DND-41 (cell line): ENCODE measurements around the gene ADAM15.

Source experiments
- ATAC-seq: fragments of 200-7000 bp; cut with Tn5 transposase; 3 replicates; pipeline ENCODE4 v1.9.1; 2021; ENCODE audit warnings: low read depth; ENCODE audit not compliant: insufficient read depth
- DNase-seq: peaks from one replicate; pipeline ENCODE4 v3.0.0-alpha.2; 2020
- H2AFZ ChIP-seq: 2 replicates; pipeline ENCODE4 v1.6.0; 2012; ENCODE audit warnings: low read depth, low read length
- H3K27ac ChIP-seq: 2 replicates; pipeline ENCODE4 v1.5.1; 2012; ENCODE audit warnings: low read length, inconsistent platforms
- H3K27me3 ChIP-seq: fragments of 200-600 bp; sonication (generic); 2 replicates; pipeline ENCODE4 v1.6.0; 2012; ENCODE audit warnings: low read length, mild to moderate bottlenecking, inconsistent platforms; ENCODE audit not compliant: insufficient read depth, poor library complexity
- H3K36me3 ChIP-seq: 2 replicates; pipeline ENCODE4 v1.5.1; 2012; ENCODE audit warnings: low read length, inconsistent platforms; ENCODE audit not compliant: insufficient read depth
- H3K4me1 ChIP-seq: 2 replicates; pipeline ENCODE4 v1.5.1; 2012; ENCODE audit warnings: mild to moderate bottlenecking, low read length; ENCODE audit not compliant: insufficient read depth
- H3K4me2 ChIP-seq: 2 replicates; pipeline ENCODE4 v1.6.0; 2012; ENCODE audit warnings: mild to moderate bottlenecking, moderate library complexity, low read length, inconsistent platforms; ENCODE audit not compliant: insufficient read depth
- H3K4me3 ChIP-seq, 2 experiments: fragments of 200-600 bp in 1 of 2; shearing (Covaris generic) in 1 of 2; 2 replicates each; pipeline ENCODE4 v1.5.1; 2012 to 2016; ENCODE audit warnings: inconsistent platforms in 2 of 2, low read length in 2 of 2, mild to moderate bottlenecking in 2 of 2, low read depth in 1 of 2, moderate library complexity in 1 of 2
- H3K79me2 ChIP-seq: 2 replicates; pipeline ENCODE4 v1.6.0; 2012; ENCODE audit warnings: low read length, inconsistent platforms; ENCODE audit not compliant: insufficient read depth
- H3K9ac ChIP-seq: 2 replicates; pipeline ENCODE4 v1.6.0; 2012; ENCODE audit warnings: low read depth, mild to moderate bottlenecking, inconsistent platforms, low read length, moderate library complexity
- H3K9me3 ChIP-seq: 2 replicates; pipeline ENCODE4 v1.5.1; 2012; ENCODE audit warnings: low read length, moderate library complexity, mild to moderate bottlenecking, inconsistent platforms; ENCODE audit not compliant: insufficient read depth, severe bottlenecking
- H4K20me1 ChIP-seq: 2 replicates; pipeline ENCODE4 v1.6.0; 2012; ENCODE audit warnings: low read length; ENCODE audit not compliant: insufficient read depth
- CTCF ChIP-seq: IDR thresholded peaks from 2 replicates; pipeline ENCODE4 v1.5.1; 2012; ENCODE audit warnings: borderline replicate concordance, low read length, moderate library complexity, mild to moderate bottlenecking; ENCODE audit not compliant: poor library complexity, severe bottlenecking; ENCODE audit errors: extremely low read depth
- EZH2 ChIP-seq: IDR thresholded peaks from 3 replicates; pipeline ENCODE4 v1.6.1; 2012; ENCODE audit warnings: borderline replicate concordance, low read depth, mild to moderate bottlenecking, moderate library complexity, low read length, inconsistent platforms; ENCODE audit not compliant: severe bottlenecking

The ADAM15 gene

GRCh38 chr1:155072531-155073289 lies 21.6 kb downstream of the ADAM15 start:
- peaks cover 8% of the 10 kb centered on the region; the same call in 1 of the 2 replicates for H3K36me3 ChIP-seq
- peaks cover 13% of the 10 kb centered on the region for H3K27me3 ChIP-seq
- H3K27ac ChIP-seq: no peak overlapping the region
- H3K4me2 ChIP-seq: no peak overlapping the region
- H2AFZ ChIP-seq: no peak overlapping the region
- ATAC-seq (no peak), DNase-seq (no peak)
- no peaks in the 10 kb centered on the region for H3K9me3 ChIP-seq
- H3K4me3 ChIP-seq: no peak overlapping the region
- TF ChIP-seq CTCF: no peak
- no peak for TF ChIP-seq EZH2
- H3K9ac ChIP-seq: no peak overlapping the region
- peaks cover 6% of the 10 kb centered on the region; the same call in 1 of the 2 replicates for H4K20me1 ChIP-seq
- H3K79me2 ChIP-seq: no peaks in the 10 kb centered on the region
- H3K4me1 ChIP-seq: no peaks in the 10 kb centered on the region

- Histone ChIP-seq H3K4me3 (no peak overlapping the region), H3K27me3 (peaks cover 22% of the 10 kb centered on the region), H3K4me1 (peaks cover 4% of the 10 kb centered on the region), H2AFZ (no peak overlapping the region), H3K36me3 (peaks cover 8% of the 10 kb centered on the region; the same call in 1 of the 2 replicates), H3K9ac (no peak overlapping the region), H3K4me2 (no peak overlapping the region), H3K9me3 (no peaks in the 10 kb centered on the region), H4K20me1 (peaks cover 10% of the 10 kb centered on the region), H3K79me2 (no peaks in the 10 kb centered on the region), H3K27ac (no peak overlapping the region)
- peak; percentile 52 for ATAC-seq
- peak; percentile 30 for DNase-seq
- TF ChIP-seq EZH2 (no peak), CTCF (no peak)
Observed at GRCh38 chr1:155073377-155074242, 22.5 kb downstream of the ADAM15 start.

- H3K27ac ChIP-seq: no peak overlapping the region
- no peaks in the 10 kb centered on the region for H3K79me2 ChIP-seq
- no peak overlapping the region for H3K4me2 ChIP-seq
- no peak overlapping the region for H2AFZ ChIP-seq
- TF ChIP-seq EZH2: no peak
- TF ChIP-seq CTCF: no peak
- H3K4me1 ChIP-seq: peaks cover 23% of the 10 kb centered on the region
- no peaks in the 10 kb centered on the region for H3K9me3 ChIP-seq
- ATAC-seq: no peak
- peaks cover 41% of the 10 kb centered on the region for H3K27me3 ChIP-seq
- no peaks in the 10 kb centered on the region for H3K36me3 ChIP-seq
- H3K9ac ChIP-seq: no peak overlapping the region
- H3K4me3 ChIP-seq: no peak overlapping the region
- peaks cover 22% of the 10 kb centered on the region for H4K20me1 ChIP-seq
- no peak for DNase-seq
Observed at GRCh38 chr1:155075535-155075934, 24.4 kb downstream of the ADAM15 start.
